Psoas muscle (tissue), 8 donors: ENCODE data around the gene KLHL40. TPM values are rescaled to one million over a fixed set of nuclear protein-coding genes. Genes with fewer than 3 reads are reported as not detected.
A peak's percentile ranks its signal among the peaks of the same experiment; 100 is the strongest.

Source experiments
- ATAC-seq, 4 donors: fragments of 200-7000 bp; cut with Tn5 transposase; one replicate each; pipeline ENCODE4 v1.9.1; 2020; ENCODE audit warnings: moderate library complexity in 3 of 4, mild to moderate bottlenecking in 2 of 4
- DNase-seq, 2 donors: peaks; one replicate each; pipeline ENCODE4 v3.0.0-alpha.2; 2020
- H3K27ac ChIP-seq: fragments of 200-600 bp; one replicate; pipeline ENCODE4 v1.8.0; 2022
- H3K27me3 ChIP-seq, 3 donors: fragments of 200-600 bp in 1 of 3; one replicate each; pipeline versions ENCODE4 v1.6.1 to v1.8.0; 2013 to 2022; ENCODE audit warnings: low read length in 2 of 3, mild to moderate bottlenecking in 2 of 3, moderate library complexity in 1 of 3; ENCODE audit not compliant: insufficient read depth in 3 of 3
- H3K36me3 ChIP-seq, 2 donors: fragments of 200-600 bp in 1 of 2; one replicate each; pipeline versions ENCODE4 v1.6.1 to v1.8.0; 2013 to 2022; ENCODE audit warnings: low read depth in 1 of 2, mild to moderate bottlenecking in 1 of 2, moderate library complexity in 1 of 2; ENCODE audit not compliant: insufficient read depth in 1 of 2
- H3K4me1 ChIP-seq: fragments of 200-600 bp; one replicate; pipeline ENCODE4 v1.8.0; 2022
- H3K4me3 ChIP-seq: fragments of 200-600 bp; one replicate; pipeline ENCODE4 v1.8.0; 2022; ENCODE audit warnings: mild to moderate bottlenecking
- H3K9me3 ChIP-seq: fragments of 200-600 bp; one replicate; pipeline ENCODE4 v1.8.0; 2022
- WGBS, 3 donors: extraction: QIAGEN DNeasy Blood & Tissue Kit; methylation state at CpG; one replicate each; pipeline versions ENCODE4 v1.1.6 to v1.1.7; 2013; 5-methylcytosine and 5-hydroxymethylcytosine counted together
- intact Hi-C, 2 donors: fragments of 100-400 bp; cut with DNase I; formaldehyde crosslinking; loops; one replicate each; pipeline versions ENCODE4 v1.11.0 to v1.14.2; 2022
- polyA plus RNA-seq, 3 donors: library from polyadenylated mRNA; stranded (reverse); fragments of 200-250 nt; gene quantifications; one replicate each; pipeline ENCODE4 v1.2.3, GENCODE V29; 2013
- total RNA-seq, 4 donors: library from RNA; stranded (reverse); fragmentation: NEBNext Ultra II Directional in 2 of 4; extraction: Animal tissue kit (Norgen Biotek cat#: 25700) in 2 of 4; gene quantifications; one replicate each; pipeline versions ENCODE4 v1.2.1 to v1.2.4, GENCODE V29; 2021 to 2023
- TF ChIP-seq, protein P1 (sequence below): fragments of 200-600 bp; IDR thresholded peaks from one replicate; pipeline ENCODE4 v1.8.0; 2022; ENCODE audit warnings: antibody characterized with exemption
- donor health status: healthy with polysubstance abuse.
- donor health status: DM: no; HTN: no; CAD: no; lungs with moderate emphysema.
- donor health status: Bipolar disorder and iron deficiency.
- donor health status: healthy.
- donor health status: DM: yes; HTN: yes; CAD: no.
- donor health status: DM: no; HTN: no; CAD: no.
- donor health status: DM: no; HTN: no; CAD: no.
- donor health status: DM: yes; HTN: yes; CAD: no.

The KLHL40 gene
- total and polyA plus RNA-seq, 7 donors, result 241 to 923 (median 392) TPM

DNA sequence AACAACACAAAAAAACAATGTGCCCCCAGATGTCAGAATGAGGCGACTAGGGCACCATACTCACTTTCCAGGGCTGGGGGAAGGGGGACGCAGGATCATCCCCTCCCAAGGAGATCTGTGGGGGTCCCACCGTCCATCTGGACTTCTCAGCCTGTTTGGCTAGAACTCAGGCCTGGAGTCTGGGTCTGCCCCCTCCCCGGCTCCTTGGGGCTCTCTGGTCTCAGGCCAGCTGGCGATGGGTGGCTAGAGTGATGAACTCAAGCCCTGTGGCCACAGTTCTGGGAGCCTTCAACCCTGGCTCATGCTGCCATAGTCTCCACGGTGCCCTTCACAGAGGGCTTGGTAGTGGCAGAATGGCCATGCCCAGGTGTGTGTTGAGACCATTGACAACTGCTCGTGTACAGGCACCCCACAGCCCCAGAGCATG is 18.2 kb upstream of the KLHL40 start:
- Histone ChIP-seq H3K27ac (peak overlapping the region; percentile 78), H3K36me3 (peaks cover 0 to 13% of the 10 kb centered on the region in 2 donors), H3K4me1 (peaks cover 38% of the 10 kb centered on the region), H3K4me3 (no peak overlapping the region), H3K9me3 (no peaks in the 10 kb centered on the region), H3K27me3 (no peaks in the 10 kb centered on the region)
- DNase-seq (peak; percentile 27 to 63), ATAC-seq (peak; percentile 10 to 40 (median 27))
- TF ChIP-seq, protein P1, sequence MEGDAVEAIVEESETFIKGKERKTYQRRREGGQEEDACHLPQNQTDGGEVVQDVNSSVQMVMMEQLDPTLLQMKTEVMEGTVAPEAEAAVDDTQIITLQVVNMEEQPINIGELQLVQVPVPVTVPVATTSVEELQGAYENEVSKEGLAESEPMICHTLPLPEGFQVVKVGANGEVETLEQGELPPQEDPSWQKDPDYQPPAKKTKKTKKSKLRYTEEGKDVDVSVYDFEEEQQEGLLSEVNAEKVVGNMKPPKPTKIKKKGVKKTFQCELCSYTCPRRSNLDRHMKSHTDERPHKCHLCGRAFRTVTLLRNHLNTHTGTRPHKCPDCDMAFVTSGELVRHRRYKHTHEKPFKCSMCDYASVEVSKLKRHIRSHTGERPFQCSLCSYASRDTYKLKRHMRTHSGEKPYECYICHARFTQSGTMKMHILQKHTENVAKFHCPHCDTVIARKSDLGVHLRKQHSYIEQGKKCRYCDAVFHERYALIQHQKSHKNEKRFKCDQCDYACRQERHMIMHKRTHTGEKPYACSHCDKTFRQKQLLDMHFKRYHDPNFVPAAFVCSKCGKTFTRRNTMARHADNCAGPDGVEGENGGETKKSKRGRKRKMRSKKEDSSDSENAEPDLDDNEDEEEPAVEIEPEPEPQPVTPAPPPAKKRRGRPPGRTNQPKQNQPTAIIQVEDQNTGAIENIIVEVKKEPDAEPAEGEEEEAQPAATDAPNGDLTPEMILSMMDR, result no peak
- WGBS, 3 donors, result 42 to 57% (median 45%) methylated on average over 7 of the region's 7 CpGs
- intact Hi-C loops, result no loop called here

GRCh38 chr3:42667523-42668412 is 17.6 kb upstream of the KLHL40 start:
- 31 to 46% (median 33%) methylated on average over 8 of the region's 8 CpGs for WGBS, 3 donors
- Histone ChIP-seq H3K27ac (peak overlapping the region; percentile 78), H3K4me3 (no peak overlapping the region), H3K36me3 (peaks cover 0 to 12% of the 10 kb centered on the region in 2 donors), H3K27me3 (no peaks in the 10 kb centered on the region), H3K9me3 (no peaks in the 10 kb centered on the region), H3K4me1 (peaks cover 37% of the 10 kb centered on the region)
- peak in 1 of 2 donors; percentile 35 for DNase-seq
- ATAC-seq, result peak; percentile 32 to 48 (median 40)
- TF ChIP-seq, protein P1, result no peak
- intact Hi-C loops, result no loop called here

GRCh38 chr3:42668413-42668760 is 16.9 kb upstream of the KLHL40 start:
- Histone ChIP-seq H3K27ac (peak overlapping the region; percentile 78), H3K27me3 (no peaks in the 10 kb centered on the region), H3K4me3 (no peak overlapping the region), H3K9me3 (no peaks in the 10 kb centered on the region), H3K36me3 (peaks cover 0 to 8% of the 10 kb centered on the region in 2 donors), H3K4me1 (peaks cover 37% of the 10 kb centered on the region)
- 79 to 85% (median 80%) methylated on average over 2 of the region's 2 CpGs for WGBS, 3 donors
- TF ChIP-seq, protein P1, result no peak
- DNase-seq (no peak), ATAC-seq (peak in 2 of 4 donors; percentile 11 to 12)
- intact Hi-C loops, result no loop called here

DNA sequence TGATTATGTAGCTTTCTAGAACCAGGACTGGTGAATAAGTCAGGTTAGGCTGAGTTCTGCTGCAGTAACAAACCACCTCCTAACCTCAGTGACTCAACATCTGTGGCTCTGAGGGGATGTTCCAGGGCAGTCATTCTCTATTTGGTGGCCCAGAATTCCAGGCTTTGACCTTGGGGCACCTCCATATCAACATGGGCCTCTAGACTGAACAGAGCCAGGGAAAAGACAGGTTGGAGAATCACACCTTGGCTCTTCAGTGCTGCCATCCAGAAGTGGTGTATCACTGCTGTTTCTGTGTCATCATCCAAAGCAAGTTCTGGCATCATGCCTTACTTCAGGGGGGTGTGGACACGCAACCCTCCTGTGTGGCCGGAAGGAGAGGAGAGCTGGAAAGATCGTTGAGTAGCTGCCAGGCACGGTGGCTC is 16.5 kb upstream of the KLHL40 start:
- Histone ChIP-seq H3K4me3 (no peak overlapping the region), H3K4me1 (peaks cover 37% of the 10 kb centered on the region), H3K27me3 (no peaks in the 10 kb centered on the region), H3K36me3 (peaks cover 0 to 5% of the 10 kb centered on the region in 2 donors), H3K27ac (no peak overlapping the region), H3K9me3 (no peaks in the 10 kb centered on the region)
- TF ChIP-seq, protein P1, result no peak
- 48 to 56% (median 53%) methylated on average over 4 of the region's 4 CpGs for WGBS, 3 donors
- ATAC-seq, result peak in 3 of 4 donors; percentile 23 to 27 (median 26)
- DNase-seq, result peak in 1 of 2 donors; percentile 29
- intact Hi-C loops, result no loop called here
